Common myeloid progenitor, CD34-positive (primary cell): Measurements from ENCODE around the gene ZNF599. TPM values are rescaled to one million over a fixed set of nuclear protein-coding genes. Genes with fewer than 3 reads are reported as not detected.
A peak's percentile ranks its signal among the peaks of the same experiment; 100 is the strongest.

Experiments used
- CTCF ChIA-PET: fragments of 350-600 bp; sonication (Branson Sonifier 250); formaldehyde crosslinking; loops from one replicate; lab custom pipeline; 2021; ENCODE audit warnings: antibody characterized with exemption; lab: Charles Lee
- POLR2A ChIA-PET: fragments of 350-600 bp; sonication (Branson Sonifier 250); formaldehyde crosslinking; loops from one replicate; lab custom pipeline; 2021; ENCODE audit warnings: antibody characterized with exemption; lab: Charles Lee
- DNase-seq, 3 donors: peaks; one replicate each; pipeline versions ENCODE4 v3.0.0 to v3.0.0-alpha.2; 2013
- H3K27ac ChIP-seq, 2 experiments: 1 replicate in 1 of 2; 2 replicates in 1 of 2; pipeline ENCODE4 v1.7.0; 2013; ENCODE audit warnings: inconsistent platforms in 2 of 2, low read length in 2 of 2, mild to moderate bottlenecking in 2 of 2, low read depth in 1 of 2, moderate library complexity in 1 of 2; ENCODE audit not compliant: severe bottlenecking in 2 of 2, insufficient read depth in 1 of 2, poor library complexity in 1 of 2
- H3K27me3 ChIP-seq, 5 experiments: replicated peaks in 2 of 5; 1 replicate in 3 of 5; 2 replicates in 2 of 5; pipeline versions ENCODE4 v1.6.1 to v1.7.0; 2013; ENCODE audit warnings: low read length in 4 of 5, mild to moderate bottlenecking in 2 of 5, moderate library complexity in 2 of 5, inconsistent platforms in 1 of 5; ENCODE audit not compliant: insufficient read depth in 5 of 5, control insufficient read depth in 4 of 5
- H3K36me3 ChIP-seq, 4 experiments: 1 replicate in 2 of 4; 2 replicates in 2 of 4; pipeline versions ENCODE4 v1.6.1 to v1.7.0; 2013; ENCODE audit warnings: low read length in 3 of 4, control low read depth in 1 of 4, mild to moderate bottlenecking in 1 of 4; ENCODE audit not compliant: control insufficient read depth in 4 of 4, insufficient read depth in 4 of 4
- H3K4me1 ChIP-seq, 4 experiments: 1 replicate in 3 of 4; 2 replicates in 1 of 4; pipeline versions ENCODE4 v1.6.1 to v1.7.1; 2013; ENCODE audit warnings: low read length in 3 of 4, mild to moderate bottlenecking in 3 of 4, control low read depth in 1 of 4, inconsistent platforms in 1 of 4, moderate library complexity in 1 of 4; ENCODE audit not compliant: control insufficient read depth in 4 of 4, insufficient read depth in 4 of 4; ENCODE audit errors: control extremely low read depth in 1 of 4
- H3K4me3 ChIP-seq, 7 experiments: 1 replicate in 4 of 7; 2 replicates in 3 of 7; pipeline versions ENCODE4 v1.5.1 to v1.7.0; 2013; ENCODE audit warnings: mild to moderate bottlenecking in 7 of 7, low read length in 6 of 7, moderate library complexity in 6 of 7, inconsistent platforms in 2 of 7, low read depth in 2 of 7, control low read depth in 1 of 7; ENCODE audit not compliant: insufficient read depth in 4 of 7, control insufficient read depth in 1 of 7; ENCODE audit errors: extremely low read depth in 1 of 7
- H3K9me3 ChIP-seq, 5 experiments: 1 replicate in 4 of 5; 2 replicates in 1 of 5; pipeline versions ENCODE4 v1.6.1 to v1.7.1; 2013; ENCODE audit warnings: low read length in 4 of 5, mild to moderate bottlenecking in 2 of 5, inconsistent platforms in 1 of 5, low read depth in 1 of 5, moderate library complexity in 1 of 5; ENCODE audit not compliant: control insufficient read depth in 4 of 5, insufficient read depth in 2 of 5; ENCODE audit errors: control extremely low read depth in 1 of 5
- WGBS: methylation state at CpG from one replicate; pipeline ENCODE4 v1.1.5; 2013; ENCODE audit not compliant: insufficient coverage; 5-methylcytosine and 5-hydroxymethylcytosine counted together
- polyA plus RNA-seq: library from polyadenylated mRNA; unstranded; fragments of 120-200 nt; gene quantifications from one replicate; pipeline ENCODE4 v1.2.1, GENCODE V29; 2013

The ZNF599 gene
- 7.2 TPM for polyA plus RNA-seq

- ChIA-PET POLR2A (no interaction called here), CTCF (no interaction called here)
- Histone ChIP-seq H3K27ac (peak within 1 kb of the TSS in 1 of 2 experiments; percentile 82), H3K4me1 (peaks cover 0 to 10% (median 9%) of the 10 kb centered on the region in 4 experiments), H3K36me3 (peaks cover 3 to 29% (median 10%) of the 10 kb centered on the region in 4 experiments), H3K4me3 (peak within 1 kb of the TSS; percentile 58 to 86 (median 79)), H3K27me3 (no peaks in the 10 kb centered on the region), H3K9me3 (peaks cover 1 to 35% (median 19%) of the 10 kb centered on the region in 5 experiments)
- DNase-seq = peak; percentile 89 to 95 (median 94)
- WGBS = under 1% methylated on average over 64 of the region's 69 CpGs
These were observed at the start of gene ZNF599 for GRCh38 chr19:34772697-34773554. Gene ZNF599, minus strand, starts transcription at chr19:34773215. Its CDS starts 374 bp downstream, at chr19:34772841.

DNA sequence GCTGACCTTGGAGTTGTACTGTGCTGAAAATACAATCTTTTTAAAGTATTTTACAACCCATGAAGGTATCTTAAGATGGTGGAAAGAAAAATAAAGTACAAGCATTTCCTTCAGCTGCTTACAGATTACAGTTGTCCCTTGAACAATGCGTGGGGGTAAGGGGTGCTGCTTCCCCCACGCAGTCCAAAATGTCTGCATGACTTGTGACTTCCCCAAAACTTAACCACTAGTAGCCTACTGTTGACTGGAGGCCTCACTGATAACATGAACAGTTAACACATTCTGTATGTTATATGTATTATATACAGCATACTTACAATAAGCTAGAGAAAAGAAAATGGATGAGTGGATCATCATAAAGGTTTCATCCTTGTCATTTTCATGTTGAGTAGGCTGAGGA lies 45.3 kb upstream of the ZNF599 start:
- no peak overlapping the region for H3K27ac ChIP-seq
- ChIA-PET POLR2A (no interaction called here), CTCF (no interaction called here)
- peaks cover 0 to 6% (median 0%) of the 10 kb centered on the region in 4 experiments for H3K4me1 ChIP-seq
- H3K27me3 ChIP-seq = no peaks in the 10 kb centered on the region
- peaks cover 0 to 26% (median 3%) of the 10 kb centered on the region in 4 experiments for H3K36me3 ChIP-seq
- peak in 1 of 3 donors; percentile 10 for DNase-seq
- peaks cover 3 to 59% (median 16%) of the 10 kb centered on the region in 5 experiments for H3K9me3 ChIP-seq
- H3K4me3 ChIP-seq = no peak overlapping the region
- no CpG with 5 or more reads among the region's 2 CpGs for WGBS

DNA sequence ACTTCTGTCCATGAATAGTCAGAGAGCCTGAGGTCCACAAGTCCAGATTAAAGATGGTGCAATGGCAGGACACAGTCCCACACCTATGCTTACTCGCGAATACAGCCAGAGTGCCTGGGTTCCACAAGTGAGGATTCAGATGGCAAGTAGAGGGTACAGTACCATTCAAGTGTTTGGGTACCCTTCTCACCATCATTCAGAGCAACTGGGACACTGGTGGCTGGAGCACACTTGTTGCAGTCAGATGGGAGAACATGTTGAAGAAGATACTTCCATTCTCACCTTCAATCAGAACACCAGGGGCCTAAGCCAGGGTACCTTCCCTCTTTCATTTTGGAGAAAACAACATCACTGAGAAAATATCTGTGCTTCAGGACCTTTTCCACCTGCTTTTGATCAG lies 43.7 kb upstream of the ZNF599 start:
- no peak for DNase-seq
- Histone ChIP-seq H3K4me1 (peaks cover 0 to 6% (median 0%) of the 10 kb centered on the region in 4 experiments), H3K9me3 (peaks cover 3 to 63% (median 16%) of the 10 kb centered on the region in 5 experiments), H3K36me3 (peaks cover 0 to 26% (median 3%) of the 10 kb centered on the region in 4 experiments), H3K4me3 (no peak overlapping the region), H3K27ac (no peak overlapping the region), H3K27me3 (no peaks in the 10 kb centered on the region)
- CTCF ChIA-PET = no interaction called here
- POLR2A ChIA-PET = no interaction called here
- 100% methylated on average over 2 of the region's 2 CpGs for WGBS

DNA sequence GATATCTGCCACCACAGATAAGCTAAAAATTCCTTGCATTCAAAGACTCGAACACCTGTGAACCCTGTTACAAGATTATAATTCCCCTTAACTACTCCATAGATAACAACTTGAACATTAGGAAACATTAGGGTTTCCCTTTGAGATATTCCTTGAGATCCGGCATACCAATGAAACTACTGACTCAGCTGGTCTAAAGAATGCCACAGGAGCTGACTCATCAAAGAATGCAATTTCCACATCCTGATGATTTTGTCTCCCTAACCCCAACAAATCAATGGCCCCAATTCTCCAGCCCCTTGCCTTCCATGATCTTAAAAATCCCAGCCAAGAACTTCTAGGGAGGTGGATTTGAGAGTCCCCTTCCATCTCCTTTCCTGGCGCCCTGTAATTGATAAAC lies 35.6 kb upstream of the ZNF599 start:
- no peak for DNase-seq
- ChIA-PET CTCF (interaction anchor here (1.0 kb wide), 1 partner anchor 14 kb away, joined by 3 read pairs; no protein-coding TSS in a partner anchor), POLR2A (interaction anchor here (0.5 kb wide), 1 partner anchor 323 kb away, joined by 3 read pairs; no protein-coding TSS in a partner anchor)
- no peaks in the 10 kb centered on the region for H3K27me3 ChIP-seq
- H3K9me3 ChIP-seq = peaks cover 0 to 57% (median 11%) of the 10 kb centered on the region in 5 experiments
- no peaks in the 10 kb centered on the region for H3K36me3 ChIP-seq
- 100% methylated on average over 3 of the region's 3 CpGs for WGBS
- H3K27ac ChIP-seq = no peak overlapping the region
- no peaks in the 10 kb centered on the region for H3K4me1 ChIP-seq
- no peak overlapping the region for H3K4me3 ChIP-seq

- WGBS = 96% methylated on average over 14 of the region's 15 CpGs
- CTCF ChIA-PET = no interaction called here
- H3K9me3 ChIP-seq = peaks cover 0 to 60% (median 14%) of the 10 kb centered on the region in 5 experiments
- POLR2A ChIA-PET = no interaction called here
- H3K4me1 ChIP-seq = no peaks in the 10 kb centered on the region
- no peak overlapping the region for H3K4me3 ChIP-seq
- no peaks in the 10 kb centered on the region for H3K36me3 ChIP-seq
- H3K27me3 ChIP-seq = no peaks in the 10 kb centered on the region
- no peak overlapping the region for H3K27ac ChIP-seq
- DNase-seq = no peak
These were observed 34.2 kb upstream of the ZNF599 start for GRCh38 chr19:34806976-34807860.

DNA sequence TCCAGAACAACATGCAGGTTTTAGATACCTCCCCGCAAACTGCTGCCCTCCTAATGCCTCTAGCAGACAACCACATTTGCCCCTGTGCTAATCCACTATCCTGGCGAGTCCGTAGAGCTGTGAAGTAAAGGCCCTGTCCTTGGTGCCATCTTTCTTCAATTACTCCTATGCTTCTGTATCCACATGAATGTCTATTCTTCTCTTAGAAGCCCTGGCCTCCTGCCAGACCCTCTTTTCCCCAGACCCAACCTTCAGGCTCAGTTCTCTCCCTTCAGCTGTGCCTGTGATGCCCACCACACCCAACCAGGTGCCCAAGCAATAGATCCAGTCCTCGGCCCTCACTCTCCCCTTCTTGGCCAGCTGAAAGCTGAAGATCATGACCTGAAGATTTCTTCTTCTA lies 31.1 kb upstream of the ZNF599 start:
- Histone ChIP-seq H3K4me3 (no peak overlapping the region), H3K36me3 (no peaks in the 10 kb centered on the region), H3K27ac (no peak overlapping the region), H3K4me1 (no peaks in the 10 kb centered on the region), H3K9me3 (peaks cover 0 to 66% (median 23%) of the 10 kb centered on the region in 5 experiments), H3K27me3 (no peaks in the 10 kb centered on the region)
- WGBS = 88% methylated on average over 4 of the region's 4 CpGs
- POLR2A ChIA-PET = no interaction called here
- DNase-seq = no peak
- CTCF ChIA-PET = no interaction called here
